ENCODE results near the gene TVP23C. TPM values are rescaled to one million over a fixed set of nuclear protein-coding genes. Genes with fewer than 3 reads are reported as not detected.
A peak's percentile ranks its signal among the peaks of the same experiment; 100 is the strongest.
"Not testable (repeated sequence)": the region's sequence is repeated elsewhere in the genome, so short reads cannot be mapped to it uniquely, and the experiment has no call there.

TVP23C gene
- total RNA-seq, 1 donor from 2014 or later = 30.8 TPM

GRCh38 chr17:15561439-15561838, 1.8 kb downstream of the TVP23C start:
- H3K4me3 Mint-ChIP-seq (ENCODE audit: unreplicated experiment); H3K4me3 ChIP-seq (ENCODE audit: insufficient read depth, low read depth, low read length); H3K4me1 Mint-ChIP-seq (ENCODE audit: low read depth, unreplicated experiment); H3K9me3 ChIP-seq (ENCODE audit: insufficient read depth, low read depth, low read length); H3K9me3 Mint-ChIP-seq (ENCODE audit: unreplicated experiment); H3K27ac Mint-ChIP-seq (ENCODE audit: unreplicated experiment); H4K20me1 ChIP-seq (ENCODE audit: insufficient read depth, low read length); H2AFZ ChIP-seq (ENCODE audit: low read depth, low read length); H3K4me1 ChIP-seq (ENCODE audit: insufficient read depth, low read length); H3K27me3 ChIP-seq (ENCODE audit: insufficient read depth, low read length); H3K36me3 ChIP-seq (ENCODE audit: insufficient read depth, low read length); DNase-seq (ENCODE audit: low read depth); H3K4me2 ChIP-seq (ENCODE audit: low read length); H3K9ac ChIP-seq (ENCODE audit: low read length); FAIRE-seq; H3K27ac ChIP-seq (ENCODE audit: low read depth, low read length); H3K27me3 Mint-ChIP-seq (ENCODE audit: low read depth, unreplicated experiment): not testable (repeated sequence)
- H3K36me3 Mint-ChIP-seq (ENCODE audit: low read depth, unreplicated experiment) = peaks cover 11% of the 10 kb centered on the region
- peaks cover 19% of the 10 kb centered on the region for H3K79me2 ChIP-seq (ENCODE audit: insufficient read depth, low read length)

GRCh38 chr17:15558403-15559105, 4.7 kb downstream of the TVP23C start:
- H3K4me1 ChIP-seq (ENCODE audit: insufficient read depth, low read length); H3K4me3 Mint-ChIP-seq (ENCODE audit: unreplicated experiment): not testable (repeated sequence)

GRCh38 chr17:15557334-15557832, 5.9 kb downstream of the TVP23C start:
- H3K27ac Mint-ChIP-seq (ENCODE audit: unreplicated experiment); H3K27ac ChIP-seq (ENCODE audit: low read depth, low read length); H3K9me3 Mint-ChIP-seq (ENCODE audit: unreplicated experiment); H4K20me1 ChIP-seq (ENCODE audit: insufficient read depth, low read length); H3K27me3 Mint-ChIP-seq (ENCODE audit: low read depth, unreplicated experiment); H3K4me3 Mint-ChIP-seq (ENCODE audit: unreplicated experiment); H3K9me3 ChIP-seq (ENCODE audit: insufficient read depth, low read depth, low read length); H3K36me3 ChIP-seq (ENCODE audit: insufficient read depth, low read length); H3K4me1 ChIP-seq (ENCODE audit: insufficient read depth, low read length); H3K4me2 ChIP-seq (ENCODE audit: low read length); H3K4me1 Mint-ChIP-seq (ENCODE audit: low read depth, unreplicated experiment); H3K9ac ChIP-seq (ENCODE audit: low read length); H3K4me3 ChIP-seq (ENCODE audit: insufficient read depth, low read depth, low read length); H2AFZ ChIP-seq (ENCODE audit: low read depth, low read length); FAIRE-seq; H3K27me3 ChIP-seq (ENCODE audit: insufficient read depth, low read length); DNase-seq (ENCODE audit: low read depth): not testable (repeated sequence)
- H3K79me2 ChIP-seq (ENCODE audit: insufficient read depth, low read length) = peaks cover 17% of the 10 kb centered on the region
- H3K36me3 Mint-ChIP-seq (ENCODE audit: low read depth, unreplicated experiment) = peaks cover 11% of the 10 kb centered on the region

More at GRCh38 chr17:15558403-15559105, 4.7 kb downstream of the TVP23C start:
- H3K79me2 ChIP-seq (ENCODE audit: insufficient read depth, low read length) = peaks cover 19% of the 10 kb centered on the region
- H3K27ac ChIP-seq (ENCODE audit: low read depth, low read length); H3K27me3 ChIP-seq (ENCODE audit: insufficient read depth, low read length); H2AFZ ChIP-seq (ENCODE audit: low read depth, low read length); H3K36me3 ChIP-seq (ENCODE audit: insufficient read depth, low read length); H3K4me2 ChIP-seq (ENCODE audit: low read length); H3K27me3 Mint-ChIP-seq (ENCODE audit: low read depth, unreplicated experiment); H3K9me3 Mint-ChIP-seq (ENCODE audit: unreplicated experiment); H3K4me3 ChIP-seq (ENCODE audit: insufficient read depth, low read depth, low read length); FAIRE-seq; H3K9me3 ChIP-seq (ENCODE audit: insufficient read depth, low read depth, low read length); DNase-seq (ENCODE audit: low read depth); H3K4me1 Mint-ChIP-seq (ENCODE audit: low read depth, unreplicated experiment); H3K9ac ChIP-seq (ENCODE audit: low read length); H4K20me1 ChIP-seq (ENCODE audit: insufficient read depth, low read length); H3K27ac Mint-ChIP-seq (ENCODE audit: unreplicated experiment): not testable (repeated sequence)
- H3K36me3 Mint-ChIP-seq (ENCODE audit: low read depth, unreplicated experiment) = peaks cover 11% of the 10 kb centered on the region

GRCh38 chr17:15552932-15553331, 10.4 kb downstream of the TVP23C start:
- not testable (repeated sequence) for H3K9me3 ChIP-seq (ENCODE audit: insufficient read depth, low read depth, low read length)

GRCh38 chr17:15549552-15549951, 13.7 kb downstream of the TVP23C start:
- H3K36me3 ChIP-seq (ENCODE audit: insufficient read depth, low read length); H3K4me1 Mint-ChIP-seq (ENCODE audit: low read depth, unreplicated experiment); H3K9ac ChIP-seq (ENCODE audit: low read length); H3K27ac Mint-ChIP-seq (ENCODE audit: unreplicated experiment); H3K27me3 ChIP-seq (ENCODE audit: insufficient read depth, low read length); H3K4me1 ChIP-seq (ENCODE audit: insufficient read depth, low read length); H2AFZ ChIP-seq (ENCODE audit: low read depth, low read length); H3K4me3 ChIP-seq (ENCODE audit: insufficient read depth, low read depth, low read length); H3K4me3 Mint-ChIP-seq (ENCODE audit: unreplicated experiment); H3K9me3 ChIP-seq (ENCODE audit: insufficient read depth, low read depth, low read length); H3K4me2 ChIP-seq (ENCODE audit: low read length); H4K20me1 ChIP-seq (ENCODE audit: insufficient read depth, low read length); H3K36me3 Mint-ChIP-seq (ENCODE audit: low read depth, unreplicated experiment); FAIRE-seq; H3K79me2 ChIP-seq (ENCODE audit: insufficient read depth, low read length); H3K27ac ChIP-seq (ENCODE audit: low read depth, low read length); H3K9me3 Mint-ChIP-seq (ENCODE audit: unreplicated experiment); DNase-seq (ENCODE audit: low read depth); H3K27me3 Mint-ChIP-seq (ENCODE audit: low read depth, unreplicated experiment): not testable (repeated sequence)

More at GRCh38 chr17:15552932-15553331, 10.4 kb downstream of the TVP23C start:
- H3K9me3 Mint-ChIP-seq (ENCODE audit: unreplicated experiment); H3K36me3 Mint-ChIP-seq (ENCODE audit: low read depth, unreplicated experiment); H3K9ac ChIP-seq (ENCODE audit: low read length); H3K4me2 ChIP-seq (ENCODE audit: low read length); H3K4me1 ChIP-seq (ENCODE audit: insufficient read depth, low read length); H3K4me3 Mint-ChIP-seq (ENCODE audit: unreplicated experiment); H3K27ac Mint-ChIP-seq (ENCODE audit: unreplicated experiment); H3K79me2 ChIP-seq (ENCODE audit: insufficient read depth, low read length); H2AFZ ChIP-seq (ENCODE audit: low read depth, low read length); H4K20me1 ChIP-seq (ENCODE audit: insufficient read depth, low read length); H3K4me1 Mint-ChIP-seq (ENCODE audit: low read depth, unreplicated experiment); H3K4me3 ChIP-seq (ENCODE audit: insufficient read depth, low read depth, low read length); H3K36me3 ChIP-seq (ENCODE audit: insufficient read depth, low read length); DNase-seq (ENCODE audit: low read depth); H3K27me3 Mint-ChIP-seq (ENCODE audit: low read depth, unreplicated experiment); H3K27me3 ChIP-seq (ENCODE audit: insufficient read depth, low read length); H3K27ac ChIP-seq (ENCODE audit: low read depth, low read length): not testable (repeated sequence)
- FAIRE-seq = peak; percentile 91

GRCh38 chr17:15546604-15547003, 16.7 kb downstream of the TVP23C start:
- H2AFZ ChIP-seq (ENCODE audit: low read depth, low read length); H3K4me1 ChIP-seq (ENCODE audit: insufficient read depth, low read length); H3K4me2 ChIP-seq (ENCODE audit: low read length); H3K79me2 ChIP-seq (ENCODE audit: insufficient read depth, low read length); H3K27me3 ChIP-seq (ENCODE audit: insufficient read depth, low read length); H3K27me3 Mint-ChIP-seq (ENCODE audit: low read depth, unreplicated experiment); H3K4me3 Mint-ChIP-seq (ENCODE audit: unreplicated experiment); H3K27ac ChIP-seq (ENCODE audit: low read depth, low read length); H3K4me3 ChIP-seq (ENCODE audit: insufficient read depth, low read depth, low read length); DNase-seq (ENCODE audit: low read depth); H3K9me3 Mint-ChIP-seq (ENCODE audit: unreplicated experiment); H3K36me3 ChIP-seq (ENCODE audit: insufficient read depth, low read length); H3K9me3 ChIP-seq (ENCODE audit: insufficient read depth, low read depth, low read length); H4K20me1 ChIP-seq (ENCODE audit: insufficient read depth, low read length); H3K27ac Mint-ChIP-seq (ENCODE audit: unreplicated experiment); H3K9ac ChIP-seq (ENCODE audit: low read length); H3K4me1 Mint-ChIP-seq (ENCODE audit: low read depth, unreplicated experiment): not testable (repeated sequence)
- peaks cover 11% of the 10 kb centered on the region for H3K36me3 Mint-ChIP-seq (ENCODE audit: low read depth, unreplicated experiment)
- peak; percentile 20 for FAIRE-seq

Data from astrocyte (in vitro differentiated cells and primary cell).